ENCODE measurements around the gene LIPN.

- no peak for TF ChIP-seq CTCF (IDR thresholded peaks at IDR 0.05; ENCODE audit: poor library complexity, severe bottlenecking)
- no peak for TF ChIP-seq EZH2 (IDR thresholded peaks at IDR 0.05; ENCODE audit: borderline replicate concordance, insufficient read depth, low read length, poor library complexity, severe bottlenecking)
- TF ChIP-seq REST (IDR thresholded peaks at IDR 0.05; ENCODE audit: borderline replicate concordance): no peak
- TF ChIP-seq RAD21 (conservative IDR thresholded peaks at IDR 0.05): no peak
These were observed 27.6 kb downstream of the LIPN start for GRCh38 chr10:88787463-88787862.

Data from neural cell (in vitro differentiated cells).